Measurements from ENCODE around the gene SLC6A17. TPM values are rescaled to one million over a fixed set of nuclear protein-coding genes. Genes with fewer than 3 reads are reported as not detected.

Gene SLC6A17
- total and polyA plus RNA-seq, 2 donors (not counting 3 experiments of a cell fraction or from before 2014, with no cell fraction given) = 0.03 TPM; not detected in 1

DNA sequence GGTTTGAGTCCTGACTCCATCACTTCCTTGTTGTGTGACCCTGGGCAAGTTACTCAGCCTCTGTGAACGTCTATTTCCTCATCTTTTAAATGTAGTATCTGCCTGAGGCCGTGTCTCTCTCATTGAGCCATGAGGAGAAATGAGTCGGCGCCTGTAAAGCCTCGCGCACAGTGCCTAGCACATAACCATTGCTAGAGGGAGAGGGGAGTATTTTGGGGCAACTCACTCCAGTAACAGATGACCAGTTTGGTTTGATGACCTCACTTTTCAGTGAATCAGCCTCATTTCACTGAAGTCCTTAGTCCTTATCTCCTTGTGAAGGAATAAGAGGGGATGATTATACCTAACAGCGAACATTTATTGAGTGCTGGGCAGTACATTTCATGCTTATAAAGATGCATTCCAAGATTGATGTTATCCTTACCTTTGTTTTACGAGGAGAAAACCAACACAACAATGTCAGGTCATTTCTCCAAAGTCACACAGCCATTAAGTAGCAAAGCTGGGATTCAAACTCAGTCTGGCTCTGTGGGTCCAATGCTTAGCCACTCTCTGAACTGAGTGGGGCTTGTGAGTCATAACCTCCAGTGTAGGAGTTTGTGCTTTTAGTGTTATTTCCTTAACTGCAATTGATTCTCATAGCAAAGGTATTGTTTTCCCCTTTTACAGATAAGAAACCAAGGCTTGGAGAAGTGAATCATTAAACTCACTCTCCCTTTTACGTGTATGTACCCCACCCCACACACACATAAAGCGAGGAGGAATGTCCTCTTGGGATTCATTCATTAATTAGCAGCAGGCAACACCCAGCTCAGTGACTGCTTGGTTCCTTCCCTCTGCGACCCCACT, 85.8 kb downstream of the SLC6A17 start:
- Histone ChIP-seq H3K4me2 (ENCODE audit: insufficient read depth, low read length) (peak overlapping the region; percentile 48), H3K9ac (replicated peaks; ENCODE audit: extremely low read depth, insufficient read depth, low read length) (peak overlapping the region; percentile 4), H3K27me3 (ENCODE audit: control insufficient read depth in 2 of 2, insufficient read depth in 2 of 2, low read length in 2 of 2) (no peaks in the 10 kb centered on the region), H3K36me3 (ENCODE audit: control insufficient read depth in 2 of 2, extremely low read depth in 1 of 2, insufficient read depth in 2 of 2, low read length in 2 of 2) (peaks cover 0 to 6% of the 10 kb centered on the region in 2 experiments), H3K9me1 (replicated peaks; ENCODE audit: control insufficient read depth, extremely low read depth, insufficient read depth, low read length) (no peaks in the 10 kb centered on the region), H4K20me1 (replicated peaks; ENCODE audit: control insufficient read depth, extremely low read depth, insufficient read depth, low read length) (no peaks in the 10 kb centered on the region), H3K4me1 (ENCODE audit: control insufficient read depth, extremely low read depth, insufficient read depth, low read length) (peaks cover 36% of the 10 kb centered on the region), H2AFZ (ENCODE audit: low read depth, low read length) (peak overlapping the region; percentile 88), H3K27ac (ENCODE audit: insufficient read depth, low read depth, low read length) (peak overlapping the region; percentile 77), H3K79me2 (ENCODE audit: control insufficient read depth, insufficient read depth, low read length) (no peaks in the 10 kb centered on the region), H3K4me3 (replicated peaks in 1 of 3; ENCODE audit: insufficient read depth in 1 of 3, low read depth in 1 of 3, low read length in 3 of 3) (no peak overlapping the region), H3K9me3 (replicated peaks; ENCODE audit: control insufficient read depth, insufficient read depth, low read length) (no peaks in the 10 kb centered on the region)
- dilution Hi-C loops (cut with MboI; ENCODE audit: extremely low pct_ligation_motif_present, low sequenced_read_pairs) = no loop called here
- DNase-seq (ENCODE audit: low read depth, low spot score) (peak; percentile 86), FAIRE-seq (no peak)
- TF ChIP-seq, protein P1, sequence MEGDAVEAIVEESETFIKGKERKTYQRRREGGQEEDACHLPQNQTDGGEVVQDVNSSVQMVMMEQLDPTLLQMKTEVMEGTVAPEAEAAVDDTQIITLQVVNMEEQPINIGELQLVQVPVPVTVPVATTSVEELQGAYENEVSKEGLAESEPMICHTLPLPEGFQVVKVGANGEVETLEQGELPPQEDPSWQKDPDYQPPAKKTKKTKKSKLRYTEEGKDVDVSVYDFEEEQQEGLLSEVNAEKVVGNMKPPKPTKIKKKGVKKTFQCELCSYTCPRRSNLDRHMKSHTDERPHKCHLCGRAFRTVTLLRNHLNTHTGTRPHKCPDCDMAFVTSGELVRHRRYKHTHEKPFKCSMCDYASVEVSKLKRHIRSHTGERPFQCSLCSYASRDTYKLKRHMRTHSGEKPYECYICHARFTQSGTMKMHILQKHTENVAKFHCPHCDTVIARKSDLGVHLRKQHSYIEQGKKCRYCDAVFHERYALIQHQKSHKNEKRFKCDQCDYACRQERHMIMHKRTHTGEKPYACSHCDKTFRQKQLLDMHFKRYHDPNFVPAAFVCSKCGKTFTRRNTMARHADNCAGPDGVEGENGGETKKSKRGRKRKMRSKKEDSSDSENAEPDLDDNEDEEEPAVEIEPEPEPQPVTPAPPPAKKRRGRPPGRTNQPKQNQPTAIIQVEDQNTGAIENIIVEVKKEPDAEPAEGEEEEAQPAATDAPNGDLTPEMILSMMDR (IDR thresholded peaks at IDR 0.05; ENCODE audit: extremely low read depth in 1 of 2, insufficient read depth in 1 of 2, low read depth in 1 of 2, low read length in 2 of 2) = no peak
- TF ChIP-seq FOS (IDR thresholded peaks at IDR 0.05; ENCODE audit: borderline replicate concordance, insufficient read depth, low read length) = peak; percentile 69
- TF ChIP-seq JUN (IDR thresholded peaks at IDR 0.05; ENCODE audit: borderline replicate concordance, insufficient read depth, insufficient read length, low read depth) = peak; percentile 50
- no peak for TF ChIP-seq MYC (IDR thresholded peaks at IDR 0.05; ENCODE audit: low read depth, low read length)
- TF ChIP-seq GATA2 (IDR thresholded peaks at IDR 0.05; ENCODE audit: insufficient read depth, insufficient read length, low read depth, low read length) = peak; percentile 59
- TF ChIP-seq, protein P2, sequence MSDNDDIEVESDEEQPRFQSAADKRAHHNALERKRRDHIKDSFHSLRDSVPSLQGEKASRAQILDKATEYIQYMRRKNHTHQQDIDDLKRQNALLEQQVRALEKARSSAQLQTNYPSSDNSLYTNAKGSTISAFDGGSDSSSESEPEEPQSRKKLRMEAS (IDR thresholded peaks at IDR 0.05; ENCODE audit: insufficient read depth, insufficient read length) = no peak
- TF ChIP-seq EZH2 (IDR thresholded peaks at IDR 0.05; ENCODE audit: borderline replicate concordance, low read depth, low read length, severe bottlenecking) = no peak
- TF ChIP-seq POLR2A (IDR thresholded peaks at IDR 0.05; ENCODE audit: low read depth, low read length) = no peak
- no peak for TF ChIP-seq POLR2AphosphoS5 (IDR thresholded peaks at IDR 0.05; ENCODE audit: insufficient read depth, low read depth, low read length)
- TSS peak; percentile 66 for BruUV-seq (replicated peaks)
- ChIA-PET POLR2A (interaction anchor here (0.7 kb wide), 1 partner anchor 24 kb away, joined by 3 read pairs; no protein-coding TSS in a partner anchor), CTCF (interaction anchor here (0.6 to 3.2 kb wide), 7 partner anchors 23 to 260 kb away, joined by 3 to 22 read pairs (median 3); partner anchors contain the start of gene KCNC4)
- intact Hi-C loops (cut with micrococcal nuclease) = loop anchor here (1.0 kb wide), 1 partner anchor 23 kb away; no protein-coding TSS in a partner anchor
